T-cell (primary cell): ENCODE results near the gene JTB. TPM values are rescaled to one million over a fixed set of nuclear protein-coding genes. Genes with fewer than 3 reads are reported as not detected.

ENCODE experiments used
- ATAC-seq, 4 experiments: fragments of 200-7000 bp in 3 of 4; fragments of 150-1000 bp in 1 of 4; cut with Tn5 transposase; replicated peaks in 1 of 4; 1 replicate in 3 of 4; 2 replicates in 1 of 4; pipeline ENCODE4 v1.10.0; 2021; ENCODE audit warnings: moderate library complexity in 3 of 4, mild to moderate bottlenecking in 2 of 4, moderate number of reproducible peaks in 1 of 4
- CTCF ChIA-PET, 2 donors: fragments of 300-600 bp; sonication (Branson Sonifier 250); formaldehyde crosslinking; loops; one replicate each; lab custom pipeline; 2022; ENCODE audit warnings: antibody characterized with exemption in 2 of 2; lab: Charles Lee
- POLR2A ChIA-PET, 2 donors: fragments of 300-600 bp; sonication (Branson Sonifier 250); formaldehyde crosslinking; loops; one replicate each; lab custom pipeline; 2022; ENCODE audit warnings: antibody characterized with exemption in 2 of 2; lab: Charles Lee
- DNase-seq, 35 experiments: peaks; one replicate each; pipeline versions ENCODE4 v3.0.0 to v3.0.0-alpha.2; 2013 to 2023
- H3K27ac ChIP-seq: one replicate; pipeline ENCODE4 v1.5.1; 2013; ENCODE audit warnings: low read length
- H3K27me3 ChIP-seq, 2 experiments: replicated peaks in 1 of 2; 1 replicate in 1 of 2; 2 replicates in 1 of 2; pipeline versions ENCODE4 v1.6.1 to v1.7.0; 2013; ENCODE audit warnings: low read length in 1 of 2, mixed read lengths in 1 of 2; ENCODE audit not compliant: control insufficient read depth in 2 of 2, insufficient read depth in 2 of 2; ENCODE audit errors: extremely low read depth in 1 of 2
- H3K36me3 ChIP-seq, 2 donors: 1 replicate in 1 of 2; 2 replicates in 1 of 2; pipeline versions ENCODE4 v1.6.1 to v1.7.0; 2013; ENCODE audit warnings: low read length in 1 of 2; ENCODE audit not compliant: control insufficient read depth in 2 of 2, insufficient read depth in 1 of 2; ENCODE audit errors: extremely low read depth in 1 of 2
- H3K4me1 ChIP-seq, 2 experiments: 1 replicate in 1 of 2; 2 replicates in 1 of 2; pipeline versions ENCODE4 v1.6.1 to v1.7.0; 2013; ENCODE audit warnings: low read length in 2 of 2, mixed read lengths in 1 of 2; ENCODE audit not compliant: insufficient read depth in 2 of 2, control insufficient read depth in 1 of 2; ENCODE audit errors: extremely low read depth in 1 of 2
- H3K4me3 ChIP-seq, 2 donors: 1 replicate in 1 of 2; 2 replicates in 1 of 2; pipeline versions ENCODE4 v1.5.1 to v1.7.0; 2013; ENCODE audit warnings: mild to moderate bottlenecking in 2 of 2, low read length in 1 of 2, moderate library complexity in 1 of 2; ENCODE audit not compliant: control insufficient read depth in 1 of 2; ENCODE audit errors: extremely low read depth in 1 of 2
- H3K9me3 ChIP-seq: 2 replicates; pipeline ENCODE4 v1.7.0; 2013
- H3K27ac Mint-ChIP-seq, 2 donors: one replicate each; pipeline ENCODE4 v1.8.0; 2020 to 2021; ENCODE audit warnings: mild to moderate bottlenecking in 2 of 2, mixed read lengths in 2 of 2
- H3K27me3 Mint-ChIP-seq, 2 donors: one replicate each; pipeline ENCODE4 v1.8.0; 2021 to 2022; ENCODE audit warnings: mixed read lengths in 2 of 2
- H3K36me3 Mint-ChIP-seq: one replicate; pipeline ENCODE4 v1.8.0; 2021; ENCODE audit warnings: mixed read lengths
- H3K4me1 Mint-ChIP-seq, 3 donors: one replicate each; pipeline ENCODE4 v1.8.0; 2020 to 2022; ENCODE audit warnings: mixed read lengths in 3 of 3, mild to moderate bottlenecking in 1 of 3
- H3K4me3 Mint-ChIP-seq, 3 donors: one replicate each; pipeline ENCODE4 v1.8.0; 2020 to 2022; ENCODE audit warnings: mild to moderate bottlenecking in 3 of 3, mixed read lengths in 3 of 3, moderate library complexity in 3 of 3
- H3K9me3 Mint-ChIP-seq, 3 donors: one replicate each; pipeline ENCODE4 v1.8.0; 2020 to 2022; ENCODE audit warnings: mixed read lengths in 3 of 3
- WGBS: methylation state at CpG from one replicate; pipeline ENCODE4 v1.1.5; 2013; ENCODE audit warnings: missing lambda C conversion rate; ENCODE audit not compliant: insufficient coverage; 5-methylcytosine and 5-hydroxymethylcytosine counted together
- total RNA-seq, 35 experiments: library from RNA in 6 of 35; stranded (reverse) in 6 of 35; fragments of 120-200 nt in 1 of 35; gene quantifications; one replicate each; pipeline versions ENCODE4 v1.2.1 to v1.2.4 and lab custom pipeline; 2013 to 2026

Gene JTB
- total RNA-seq, 5 donors from 2014 or later (not counting 1 experiment from before 2014, with no cell fraction given) = 90.4 to 137 (median 129) TPM

DNA sequence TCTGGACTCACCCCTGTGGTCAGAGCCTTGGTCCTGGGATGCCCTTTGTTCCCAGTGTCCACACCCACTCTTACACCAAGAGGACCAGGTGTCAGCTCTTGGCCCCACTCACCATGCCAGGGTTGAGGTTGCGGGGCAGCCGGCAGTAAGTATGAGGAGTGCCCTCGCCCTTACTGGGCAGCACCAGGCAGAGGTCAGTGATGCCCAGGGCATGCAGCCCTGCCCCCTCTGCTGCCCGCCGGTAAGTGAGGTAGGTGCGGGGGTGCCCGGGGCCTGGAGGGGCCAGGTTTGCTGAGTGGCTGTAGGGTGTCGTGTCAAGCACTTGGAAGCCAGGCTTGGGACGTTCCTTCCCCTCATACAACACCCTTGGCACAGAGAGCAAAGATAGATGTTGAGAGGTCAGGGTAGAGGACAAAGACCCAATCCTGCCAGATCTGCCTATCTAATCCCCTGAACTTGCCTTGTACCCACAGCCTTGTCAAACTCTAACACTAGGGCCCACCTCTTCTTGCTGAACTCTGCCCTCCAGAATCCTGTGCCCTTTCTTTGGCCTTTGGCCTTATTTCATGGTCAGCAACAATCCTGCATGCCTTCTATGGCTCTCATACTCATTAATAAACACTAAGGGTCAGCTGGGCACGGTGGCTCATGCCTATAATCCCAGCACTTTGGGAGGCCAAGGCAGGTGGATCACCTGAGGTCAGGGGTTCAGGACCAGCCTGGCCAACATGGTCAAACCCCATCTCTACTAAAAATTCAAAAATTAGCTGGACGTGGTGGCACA is 34.5 kb downstream of the JTB start:
- peak overlapping the region in 1 of 3 donors; percentile 91 for H3K4me3 Mint-ChIP-seq
- peak overlapping the region; percentile 52 to 66 for H3K27ac Mint-ChIP-seq
- Histone ChIP-seq H3K4me3 (no peak overlapping the region), H3K27me3 (no peaks in the 10 kb centered on the region), H3K36me3 (peaks cover 11 to 63% of the 10 kb centered on the region in 2 donors), H3K27ac (peak overlapping the region; percentile 45), H3K4me1 (peaks cover 9 to 50% of the 10 kb centered on the region in 2 experiments), H3K9me3 (no peaks in the 10 kb centered on the region)
- WGBS = 100% methylated on average over 4 of the region's 11 CpGs
- H3K9me3 Mint-ChIP-seq = no peaks in the 10 kb centered on the region
- ChIA-PET POLR2A (interaction anchor here (0.5 to 1.1 kb wide), 5 partner anchors 19 to 106 kb away, joined by 3 to 13 read pairs (median 6); no protein-coding TSS in a partner anchor), CTCF (interaction anchor here (0.7 to 4.3 kb wide), 2 partner anchors 19 to 22 kb away, joined by 3 to 25 read pairs; partner anchors contain the start of gene GATAD2B (in 1 of the 2))
- H3K36me3 Mint-ChIP-seq = peaks cover 27% of the 10 kb centered on the region
- ATAC-seq = no peak
- peaks cover 35 to 54% (median 39%) of the 10 kb centered on the region in 3 donors for H3K4me1 Mint-ChIP-seq
- no peaks in the 10 kb centered on the region for H3K27me3 Mint-ChIP-seq
- no peak for DNase-seq

DNA sequence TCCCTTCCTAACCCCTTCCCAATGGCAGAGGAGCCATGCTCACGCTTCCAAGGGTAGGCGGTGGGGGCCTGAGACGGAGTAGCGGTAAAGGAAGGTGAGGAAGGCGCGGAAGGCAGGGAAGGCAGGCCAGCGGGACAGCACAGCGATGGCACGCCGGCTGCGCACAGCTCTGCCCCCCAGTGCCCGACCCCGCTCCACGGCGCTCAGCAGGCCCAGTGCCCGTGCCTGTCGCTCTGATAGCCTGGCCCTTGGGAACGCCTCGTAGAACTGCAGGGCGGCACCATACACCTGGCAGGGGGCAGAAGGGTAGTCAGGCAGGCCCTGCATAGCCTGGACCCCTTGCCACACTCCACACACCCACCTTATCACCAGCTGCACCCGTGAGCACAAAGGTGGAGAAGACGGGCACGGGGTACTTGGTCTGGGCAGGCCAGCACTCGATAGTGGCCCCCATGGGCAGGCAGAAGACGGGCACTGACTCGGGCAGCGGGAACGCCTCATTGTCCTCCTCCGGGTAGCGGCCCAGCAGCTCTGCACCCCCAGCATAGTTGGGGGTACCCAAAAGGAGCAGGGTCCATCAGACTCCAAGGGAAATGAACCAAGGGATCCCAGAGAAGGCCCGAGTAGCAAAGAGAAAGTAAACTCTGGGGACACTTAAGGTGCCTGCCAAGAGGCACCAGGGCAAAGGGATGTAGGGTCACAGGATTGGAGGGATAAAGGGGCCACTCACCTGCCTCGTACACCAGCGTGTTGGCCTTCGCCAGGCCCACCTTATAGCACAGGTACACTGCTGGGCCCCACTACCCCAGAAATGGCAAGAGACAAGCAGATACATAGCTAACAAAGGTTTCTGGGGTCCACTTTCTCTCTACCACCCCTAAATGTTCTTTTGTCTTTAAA is 35.4 kb downstream of the JTB start:
- 98% methylated on average over 27 of the region's 34 CpGs for WGBS
- DNase-seq = no peak
- Histone ChIP-seq H3K27me3 (no peaks in the 10 kb centered on the region), H3K9me3 (no peaks in the 10 kb centered on the region), H3K27ac (no peak overlapping the region), H3K4me1 (peaks cover 9 to 51% of the 10 kb centered on the region in 2 experiments), H3K4me3 (no peak overlapping the region), H3K36me3 (peaks cover 19 to 64% of the 10 kb centered on the region in 2 donors)
- no peak overlapping the region for H3K4me3 Mint-ChIP-seq
- peaks cover 35 to 53% (median 39%) of the 10 kb centered on the region in 3 donors for H3K4me1 Mint-ChIP-seq
- H3K27me3 Mint-ChIP-seq = no peaks in the 10 kb centered on the region
- POLR2A ChIA-PET = interaction anchor here (0.6 to 1.1 kb wide), 3 partner anchors 21 to 105 kb away, joined by 3 to 6 read pairs (median 3); no protein-coding TSS in a partner anchor
- ATAC-seq = no peak
- no peaks in the 10 kb centered on the region for H3K9me3 Mint-ChIP-seq
- peaks cover 34% of the 10 kb centered on the region for H3K36me3 Mint-ChIP-seq
- CTCF ChIA-PET = no interaction called here
- peak overlapping the region in 1 of 2 donors; percentile 52 for H3K27ac Mint-ChIP-seq

GRCh38 chr1:153940756-153941155 is 36.7 kb downstream of the JTB start:
- DNase-seq (no peak), ATAC-seq (no peak)
- POLR2A ChIA-PET = no interaction called here
- no peak overlapping the region for H3K27ac Mint-ChIP-seq
- peaks cover 45% of the 10 kb centered on the region for H3K36me3 Mint-ChIP-seq
- WGBS = 98% methylated on average over 8 of the region's 8 CpGs
- CTCF ChIA-PET = no interaction called here
- Histone ChIP-seq H3K36me3 (peaks cover 28 to 77% of the 10 kb centered on the region in 2 donors), H3K4me1 (peaks cover 9 to 48% of the 10 kb centered on the region in 2 experiments), H3K9me3 (no peaks in the 10 kb centered on the region), H3K27ac (no peak overlapping the region), H3K4me3 (no peak overlapping the region), H3K27me3 (no peaks in the 10 kb centered on the region)
- no peak overlapping the region for H3K4me3 Mint-ChIP-seq
- H3K9me3 Mint-ChIP-seq = no peaks in the 10 kb centered on the region
- no peaks in the 10 kb centered on the region for H3K27me3 Mint-ChIP-seq
- peaks cover 31 to 48% (median 44%) of the 10 kb centered on the region in 3 donors for H3K4me1 Mint-ChIP-seq

- H3K27me3 ChIP-seq = no peaks in the 10 kb centered on the region
- peaks cover 51% of the 10 kb centered on the region for H3K36me3 Mint-ChIP-seq
- no peak overlapping the region for H3K4me3 Mint-ChIP-seq
- H3K9me3 ChIP-seq = no peaks in the 10 kb centered on the region
- no peak overlapping the region for H3K27ac Mint-ChIP-seq
- H3K4me1 ChIP-seq = peaks cover 8 to 37% of the 10 kb centered on the region in 2 experiments
- peaks cover 24 to 39% (median 38%) of the 10 kb centered on the region in 3 donors for H3K4me1 Mint-ChIP-seq
- ChIA-PET CTCF (no interaction called here), POLR2A (no interaction called here)
- DNase-seq (no peak), ATAC-seq (no peak)
- H3K27me3 Mint-ChIP-seq = no peaks in the 10 kb centered on the region
- H3K36me3 ChIP-seq = peaks cover 34 to 89% of the 10 kb centered on the region in 2 donors
- no peak overlapping the region for H3K4me3 ChIP-seq
- no peak overlapping the region for H3K27ac ChIP-seq
- no peaks in the 10 kb centered on the region for H3K9me3 Mint-ChIP-seq
- WGBS = 99% methylated on average over 10 of the region's 12 CpGs
These were observed 38.0 kb downstream of the JTB start for GRCh38 chr1:153939476-153939875.

GRCh38 chr1:153938996-153939395 is 38.5 kb downstream of the JTB start:
- Histone ChIP-seq H3K36me3 (peaks cover 37 to 91% of the 10 kb centered on the region in 2 donors), H3K4me3 (no peak overlapping the region), H3K27me3 (no peaks in the 10 kb centered on the region), H3K9me3 (no peaks in the 10 kb centered on the region), H3K27ac (no peak overlapping the region), H3K4me1 (peaks cover 5 to 32% of the 10 kb centered on the region in 2 experiments)
- CTCF ChIA-PET = interaction anchor here in 1 of 2 donors (0.5 kb wide), 1 partner anchor 15 kb away, joined by 3 read pairs; no protein-coding TSS in a partner anchor
- Mint-ChIP-seq H3K4me3 (no peak overlapping the region), H3K4me1 (peaks cover 19 to 35% (median 33%) of the 10 kb centered on the region in 3 donors), H3K27ac (no peak overlapping the region), H3K9me3 (no peaks in the 10 kb centered on the region), H3K36me3 (peaks cover 54% of the 10 kb centered on the region), H3K27me3 (no peaks in the 10 kb centered on the region)
- WGBS = 100% methylated on average over 1 of the region's 3 CpGs
- DNase-seq (no peak), ATAC-seq (no peak)
- POLR2A ChIA-PET = no interaction called here

DNA sequence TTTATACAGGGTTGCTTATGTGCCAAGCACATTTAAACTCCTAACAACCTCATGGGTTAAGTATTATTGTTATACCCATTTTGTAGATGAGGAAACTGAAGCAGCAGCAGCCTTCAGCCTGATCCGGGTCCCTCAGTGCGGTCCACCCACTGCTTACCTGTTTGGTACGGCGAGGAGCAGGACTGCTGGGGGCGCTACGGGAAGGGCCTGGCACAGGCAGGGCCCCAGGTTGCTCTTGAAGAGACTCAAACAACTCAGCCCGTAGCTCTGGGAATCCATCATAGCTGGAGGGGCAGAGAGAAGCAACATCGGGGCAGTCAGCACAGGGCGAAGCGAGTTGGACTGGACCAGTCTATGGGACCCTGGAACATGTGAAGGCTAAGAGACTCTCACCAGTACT is 40.1 kb downstream of the JTB start:
- no peak overlapping the region for H3K27ac Mint-ChIP-seq
- Histone ChIP-seq H3K4me1 (peaks cover 0 to 15% of the 10 kb centered on the region in 2 experiments), H3K27me3 (no peaks in the 10 kb centered on the region), H3K4me3 (no peak overlapping the region), H3K36me3 (peaks cover 48 to 94% of the 10 kb centered on the region in 2 donors), H3K27ac (no peak overlapping the region), H3K9me3 (no peaks in the 10 kb centered on the region)
- CTCF ChIA-PET = interaction anchor here in 1 of 2 donors (0.5 kb wide), 1 partner anchor 1392 kb away, joined by 3 read pairs; no protein-coding TSS in a partner anchor
- H3K27me3 Mint-ChIP-seq = no peaks in the 10 kb centered on the region
- POLR2A ChIA-PET = interaction anchor here in 1 of 2 donors (0.6 kb wide), 1 partner anchor 59 kb away, joined by 4 read pairs; no protein-coding TSS in a partner anchor
- ATAC-seq (no peak), DNase-seq (no peak)
- H3K4me3 Mint-ChIP-seq = no peak overlapping the region
- 97% methylated on average over 10 of the region's 10 CpGs for WGBS
- H3K4me1 Mint-ChIP-seq = peaks cover 5 to 19% (median 18%) of the 10 kb centered on the region in 3 donors
- peaks cover 53% of the 10 kb centered on the region for H3K36me3 Mint-ChIP-seq
- H3K9me3 Mint-ChIP-seq = no peaks in the 10 kb centered on the region
